Right atrium auricular region (tissue), 2 donors: ENCODE measurements around the gene ZBTB38. TPM values are rescaled to one million over a fixed set of nuclear protein-coding genes. Genes with fewer than 3 reads are reported as not detected.

Experiments
- DNase-seq: peaks from one replicate; pipeline ENCODE4 v3.0.0-alpha.2; 2019; ENCODE audit warnings: low spot score
- H3K27ac ChIP-seq, 2 donors: fragments of 200-600 bp; sonication (generic); 1 replicate in 1 of 2; 2 replicates in 1 of 2; pipeline ENCODE4 v1.5.1; 2016 to 2019
- H3K27me3 ChIP-seq, 2 donors: fragments of 200-600 bp; sonication (generic); one replicate each; pipeline versions ENCODE4 v1.5.1 to v1.6.0; 2017 to 2019
- H3K36me3 ChIP-seq: fragments of 200-600 bp; sonication (generic); one replicate; pipeline ENCODE4 v1.5.1; 2016
- H3K4me1 ChIP-seq, 2 donors: fragments of 200-600 bp; sonication (generic); one replicate each; pipeline versions ENCODE4 v1.5.1 to v1.6.0; 2017 to 2019
- H3K4me3 ChIP-seq, 2 donors: fragments of 200-600 bp; sonication (generic); 1 replicate in 1 of 2; 2 replicates in 1 of 2; pipeline ENCODE4 v1.5.1; 2017 to 2019; ENCODE audit warnings: mild to moderate bottlenecking in 1 of 2, moderate library complexity in 1 of 2
- H3K9me3 ChIP-seq, 2 donors: fragments of 200-600 bp; sonication (generic); one replicate each; pipeline ENCODE4 v1.5.1; 2019
- CTCF ChIP-seq, 2 donors: fragments of 200-600 bp; sonication (generic); IDR thresholded peaks; one replicate each; pipeline ENCODE4 v1.5.1; 2019; ENCODE audit warnings: antibody characterized with exemption in 2 of 2
- total RNA-seq, 2 donors: library from RNA; depleted of rRNA; stranded (reverse); fragments of >200 nt; gene quantifications; one replicate each; pipeline ENCODE4 v1.1.0, GENCODE V29; 2016

ZBTB38 gene
- total RNA-seq: 100 to 1,000 TPM; 120 to 127 TPM

- peak within 1 kb of the TSS; percentile 90 to 91 for H3K27ac ChIP-seq
- H3K4me3 ChIP-seq: peak within 1 kb of the TSS; percentile 30 to 35
- H3K36me3 ChIP-seq: no peaks in the 10 kb centered on the region
- no peaks in the 10 kb centered on the region for H3K27me3 ChIP-seq
- TF ChIP-seq CTCF (IDR thresholded peaks at IDR 0.05): no peak
- peaks cover 0 to 6% of the 10 kb centered on the region in 2 donors for H3K9me3 ChIP-seq
- DNase-seq: peak; percentile 97
- H3K4me1 ChIP-seq: peaks cover 0 to 41% of the 10 kb centered on the region in 2 donors
These were observed at the start of gene ZBTB38 for GRCh38 chr3:141368062-141368924. Gene ZBTB38, plus strand, starts transcription at chr3:141368504. Its CDS starts 73,885 bp downstream, at chr3:141442389.

GRCh38 chr3:141320399-141321108 is 47.8 kb upstream of the ZBTB38 start:
- Histone ChIP-seq H3K36me3 (no peaks in the 10 kb centered on the region), H3K9me3 (no peaks in the 10 kb centered on the region), H3K27me3 (no peaks in the 10 kb centered on the region), H3K4me1 (no peaks in the 10 kb centered on the region), H3K27ac (no peak overlapping the region), H3K4me3 (no peak overlapping the region)
- no peak for DNase-seq
- TF ChIP-seq CTCF (IDR thresholded peaks at IDR 0.05): no peak

GRCh38 chr3:141321109-141321497 is 47.2 kb upstream of the ZBTB38 start:
- no peaks in the 10 kb centered on the region for H3K27me3 ChIP-seq
- H3K4me3 ChIP-seq: no peak overlapping the region
- no peak for DNase-seq
- H3K4me1 ChIP-seq: no peaks in the 10 kb centered on the region
- no peaks in the 10 kb centered on the region for H3K36me3 ChIP-seq
- TF ChIP-seq CTCF (IDR thresholded peaks at IDR 0.05): no peak
- no peaks in the 10 kb centered on the region for H3K9me3 ChIP-seq
- no peak overlapping the region for H3K27ac ChIP-seq

- no peak for TF ChIP-seq CTCF (IDR thresholded peaks at IDR 0.05)
- DNase-seq: no peak
These were observed 44.2 kb upstream of the ZBTB38 start for GRCh38 chr3:141323936-141324704.

GRCh38 chr3:141326123-141326522 is 42.2 kb upstream of the ZBTB38 start:
- Histone ChIP-seq H3K36me3 (no peaks in the 10 kb centered on the region), H3K4me1 (no peaks in the 10 kb centered on the region), H3K27me3 (no peaks in the 10 kb centered on the region), H3K9me3 (no peaks in the 10 kb centered on the region), H3K4me3 (no peak overlapping the region), H3K27ac (no peak overlapping the region)
- no peak for DNase-seq
- TF ChIP-seq CTCF (IDR thresholded peaks at IDR 0.05): no peak

More at GRCh38 chr3:141323936-141324704, 44.2 kb upstream of the ZBTB38 start:
- H3K27ac ChIP-seq: no peak overlapping the region
- no peaks in the 10 kb centered on the region for H3K4me1 ChIP-seq
- no peak overlapping the region for H3K4me3 ChIP-seq
- no peaks in the 10 kb centered on the region for H3K27me3 ChIP-seq
- no peaks in the 10 kb centered on the region for H3K9me3 ChIP-seq
- no peaks in the 10 kb centered on the region for H3K36me3 ChIP-seq
